Measurements from ENCODE around the gene RNLS. TPM values are rescaled to one million over a fixed set of nuclear protein-coding genes. Genes with fewer than 3 reads are reported as not detected.

Gene RNLS
- 2.2 and 7.1 TPM in 2 replicates for total RNA-seq

DNA sequence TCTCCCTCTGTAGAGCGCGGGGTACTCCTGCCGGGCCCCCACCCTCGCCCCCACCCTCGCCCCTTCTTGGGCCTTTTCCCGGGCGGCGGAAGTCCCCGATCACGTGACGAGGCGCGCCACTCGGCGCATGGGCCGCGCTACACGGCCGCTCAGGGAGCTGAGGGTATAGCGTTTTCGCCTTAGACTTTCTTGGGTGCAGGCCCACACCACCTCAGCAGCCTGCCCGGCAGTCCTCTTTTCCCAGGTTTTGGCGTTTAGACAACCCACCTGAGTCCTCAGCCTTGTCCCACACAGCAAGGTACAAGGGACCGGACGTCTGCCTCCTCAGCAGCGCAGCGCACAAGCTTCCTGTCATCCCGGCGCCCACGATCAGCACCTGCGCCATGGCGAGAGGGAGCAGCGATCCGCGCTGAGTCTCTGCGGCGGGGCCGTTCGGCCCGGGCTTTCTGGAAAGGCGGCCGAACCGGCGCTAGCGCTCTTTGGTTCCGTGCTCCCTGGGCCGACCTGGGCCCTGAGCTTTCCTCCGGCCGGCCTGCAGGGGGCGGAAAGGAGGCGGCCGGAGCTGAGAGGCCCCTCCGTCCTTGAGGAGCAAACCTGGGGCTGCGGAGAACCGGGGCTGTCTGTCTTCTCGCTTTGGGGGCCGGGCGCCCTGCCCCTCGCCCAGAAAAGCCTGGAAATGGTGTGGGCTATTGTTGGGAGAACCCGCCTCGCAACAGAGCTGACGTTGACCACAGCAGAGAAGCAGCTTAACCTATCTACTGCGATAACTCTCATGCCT, at the start of gene RNLS:
TSS of gene RNLS (minus strand) at position 513 of the 778 bp plus-strand sequence.
- DNase-seq (ENCODE audit: low read depth, low spot score): no peak

DNA sequence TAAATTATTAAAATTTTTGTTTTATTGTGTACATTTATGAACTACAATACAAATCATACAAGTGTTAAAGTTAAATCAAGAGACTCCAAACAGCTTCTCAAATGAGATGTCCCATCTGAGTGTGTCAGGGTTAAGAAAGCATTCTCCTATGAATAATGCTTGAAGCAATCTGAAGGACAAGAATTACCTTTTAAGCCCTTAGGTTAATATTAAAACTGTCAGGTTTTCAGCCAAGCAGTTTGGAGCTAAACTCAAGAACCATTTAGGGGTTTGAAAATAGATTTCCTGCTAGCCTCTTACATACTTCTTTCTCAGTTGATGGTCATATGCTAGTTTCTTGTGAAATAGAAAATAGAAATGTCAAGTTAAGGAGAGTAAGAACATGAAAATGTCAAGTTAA, 41.7 kb upstream of the RNLS start:
- no peak for DNase-seq (ENCODE audit: low read depth, low spot score)

DNA sequence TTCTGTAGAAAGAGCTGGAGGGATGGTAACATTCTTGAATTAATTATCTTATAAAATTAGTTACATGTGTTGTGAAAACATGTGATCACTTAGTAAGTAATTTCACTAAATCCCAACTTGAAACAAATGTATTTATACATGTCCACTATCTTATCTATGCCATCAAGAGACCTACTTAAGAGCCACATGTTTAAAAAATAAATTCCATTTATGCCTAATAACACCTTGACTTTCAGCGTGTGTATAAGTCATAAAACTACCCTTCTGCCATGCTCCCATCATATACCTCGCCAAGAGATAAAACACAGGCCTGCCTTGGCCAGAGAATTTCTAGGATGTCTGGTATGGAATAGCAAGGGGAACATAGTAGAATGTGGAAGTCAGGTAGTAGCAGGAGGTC, 40.7 kb upstream of the RNLS start:
- DNase-seq (ENCODE audit: low read depth, low spot score): no peak

DNA sequence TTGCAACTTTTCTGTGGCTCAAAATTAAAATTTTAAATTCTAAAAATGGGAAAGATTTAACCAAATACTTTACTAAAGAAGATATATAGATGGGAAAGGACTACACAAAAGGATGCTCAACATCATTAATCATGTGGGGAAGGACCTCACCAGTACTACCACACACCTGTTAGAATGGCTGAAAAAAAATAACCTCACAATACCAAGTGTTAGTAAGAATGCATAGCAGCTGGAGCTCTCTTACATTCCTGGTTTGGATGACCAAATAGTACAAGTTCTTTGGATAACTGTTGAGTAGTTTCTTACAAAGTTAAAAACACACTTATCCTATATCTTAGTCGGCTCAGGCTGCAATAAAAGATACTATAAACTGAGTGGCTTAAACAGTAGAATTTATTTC, 37.3 kb upstream of the RNLS start:
- no peak for DNase-seq (ENCODE audit: low read depth, low spot score)

DNA sequence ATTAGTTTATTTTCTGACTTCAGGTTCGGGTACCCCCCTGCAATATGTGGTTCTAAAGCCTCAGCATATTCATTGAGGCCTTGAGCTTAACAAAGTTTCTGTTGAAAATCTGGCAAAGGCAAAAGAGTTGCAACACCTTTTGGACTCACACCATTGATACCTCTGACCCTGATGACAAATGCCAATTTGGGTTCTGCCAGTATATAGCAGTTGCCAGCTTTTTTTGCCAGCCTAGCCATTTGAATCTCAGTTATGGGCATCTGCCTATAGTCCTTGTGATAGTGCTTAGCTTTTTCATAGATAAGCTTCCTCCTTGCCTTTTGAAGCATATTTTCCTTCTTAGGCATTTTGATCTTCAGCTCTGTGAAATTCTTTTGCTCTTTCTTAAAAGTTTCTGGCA, 35.4 kb upstream of the RNLS start:
- DNase-seq (ENCODE audit: low read depth, low spot score): no peak

DNA sequence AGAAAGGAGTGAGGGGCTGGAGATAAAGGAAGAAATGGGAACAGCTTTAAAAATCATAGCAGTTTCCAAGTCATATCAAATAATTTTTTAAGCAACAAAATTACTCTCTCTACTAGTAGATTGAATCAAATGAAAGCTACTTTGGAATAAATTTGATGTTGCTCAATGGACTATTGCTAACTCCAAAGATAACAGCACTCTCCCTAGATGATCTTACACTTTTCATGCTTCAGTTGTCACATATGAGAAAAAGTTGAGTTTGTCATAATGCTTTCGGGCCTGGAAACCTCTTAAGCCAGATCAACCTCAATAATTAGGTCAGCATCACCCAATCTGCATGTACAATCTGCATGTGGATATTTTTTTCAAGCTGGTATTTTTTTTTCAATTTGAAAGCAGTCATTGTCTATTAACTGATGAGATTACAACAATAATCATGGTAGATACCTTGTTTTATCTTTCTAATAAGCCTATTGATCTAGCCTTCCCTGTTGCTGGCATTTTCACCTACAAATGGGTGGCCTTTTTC, 34.7 kb upstream of the RNLS start:
- DNase-seq (ENCODE audit: low read depth, low spot score): no peak

DNA sequence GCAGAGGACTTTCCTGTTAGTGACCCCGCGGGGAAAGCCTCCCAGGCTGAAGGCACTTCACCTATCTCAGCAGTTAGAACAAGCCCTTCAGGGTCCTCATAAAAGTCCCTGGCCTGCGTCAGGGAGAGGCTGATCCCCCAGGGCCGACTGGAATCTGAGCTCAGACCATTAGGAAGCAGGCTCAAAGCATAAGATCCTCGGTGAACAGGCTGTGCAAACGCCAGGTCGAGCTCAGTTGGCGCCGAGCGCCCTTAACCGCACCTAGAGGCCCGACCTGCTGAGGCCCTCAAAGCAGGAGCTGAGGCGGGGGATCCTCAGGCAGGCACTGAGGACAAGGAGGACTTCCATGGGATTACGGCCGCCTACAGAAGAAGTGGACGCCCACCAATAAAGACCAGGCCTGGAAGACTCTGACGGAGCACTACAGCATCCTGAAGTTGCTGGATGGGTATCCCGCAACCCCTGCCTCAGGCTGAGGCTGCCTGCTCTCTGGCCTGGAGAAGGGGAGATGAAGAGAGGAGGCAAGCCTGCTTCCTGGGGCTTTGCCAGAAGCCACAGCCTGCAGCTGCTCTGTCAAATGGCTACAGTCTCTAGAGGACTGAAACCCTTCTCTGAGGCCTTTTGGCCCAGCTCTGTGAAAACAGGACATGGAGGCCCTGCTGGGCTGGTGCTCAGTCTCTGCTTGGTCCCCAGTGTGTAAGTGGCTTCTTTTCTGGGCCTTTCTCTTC, 33.3 kb upstream of the RNLS start:
- DNase-seq (ENCODE audit: low read depth, low spot score): no peak

DNA sequence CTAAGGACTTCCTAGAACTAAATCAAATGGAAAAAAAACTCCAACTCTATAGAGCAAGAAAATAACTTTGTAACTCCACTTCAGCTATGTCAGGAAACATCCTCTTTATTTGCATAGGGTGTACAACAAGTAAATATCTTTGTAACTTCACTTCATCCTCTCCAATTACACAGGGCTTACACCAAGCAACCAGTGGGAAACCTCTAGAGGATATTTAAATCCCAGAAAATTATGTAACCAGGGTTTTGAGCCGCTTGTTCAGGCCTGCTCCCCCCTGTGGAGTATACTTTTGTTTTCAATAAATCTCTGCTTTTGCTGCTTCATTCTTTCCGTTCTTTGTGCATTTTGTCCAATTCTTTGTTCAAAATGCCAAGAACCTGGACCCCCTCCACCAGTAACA, 25.7 kb upstream of the RNLS start:
- no peak for DNase-seq (ENCODE audit: low read depth, low spot score)

DNA sequence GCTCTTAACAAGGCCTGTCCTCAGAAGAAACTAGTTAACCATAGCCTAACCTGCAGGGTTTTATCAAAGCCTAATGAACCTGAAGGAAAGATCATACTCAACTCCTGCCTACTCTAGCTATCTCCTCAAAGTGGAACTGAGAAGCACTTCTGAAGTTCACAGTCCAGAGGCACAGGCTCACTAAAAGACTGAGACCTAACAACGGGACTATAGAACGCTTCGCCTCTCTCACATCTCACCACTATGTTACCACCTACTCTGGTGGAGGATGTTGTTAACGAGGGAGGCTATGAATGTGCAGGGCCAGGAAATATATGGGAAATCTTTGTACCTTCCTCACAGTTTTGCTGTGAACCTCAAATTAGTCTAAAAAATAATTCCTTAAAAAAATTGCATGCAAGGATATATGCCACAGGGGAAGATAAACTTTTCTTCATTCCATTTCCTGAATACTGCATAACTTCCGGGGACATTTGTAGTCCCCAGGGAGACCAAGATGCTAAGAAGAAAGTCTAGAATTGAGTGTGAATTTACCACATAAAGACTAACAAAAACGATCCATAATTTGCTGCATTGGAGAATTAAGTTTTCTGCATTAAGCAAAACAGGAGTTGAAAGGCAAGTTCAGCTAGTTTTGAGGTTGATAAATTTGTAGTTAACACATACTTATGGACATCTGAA, 25.1 kb upstream of the RNLS start:
- no peak for DNase-seq (ENCODE audit: low read depth, low spot score)

DNA sequence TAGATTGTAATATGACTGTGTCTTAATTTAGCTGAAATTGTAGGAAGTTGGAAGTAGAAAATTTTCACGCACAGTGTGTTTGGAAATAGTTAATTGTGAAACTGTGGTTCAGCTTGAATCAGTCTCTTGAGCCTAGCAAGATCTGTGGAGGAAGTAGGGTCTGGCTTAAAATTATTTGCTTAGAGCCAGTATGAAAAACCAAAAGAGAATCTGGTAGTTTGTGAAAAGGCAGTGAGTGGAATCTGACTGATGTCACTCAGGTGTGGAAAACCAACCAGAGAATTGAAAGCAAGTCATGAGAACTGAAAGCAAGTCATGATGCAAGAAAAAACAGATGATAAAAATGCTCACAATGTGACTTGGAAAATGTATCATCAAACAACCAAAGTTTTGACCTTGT, 14.9 kb upstream of the RNLS start:
- DNase-seq (ENCODE audit: low read depth, low spot score): no peak

DNA sequence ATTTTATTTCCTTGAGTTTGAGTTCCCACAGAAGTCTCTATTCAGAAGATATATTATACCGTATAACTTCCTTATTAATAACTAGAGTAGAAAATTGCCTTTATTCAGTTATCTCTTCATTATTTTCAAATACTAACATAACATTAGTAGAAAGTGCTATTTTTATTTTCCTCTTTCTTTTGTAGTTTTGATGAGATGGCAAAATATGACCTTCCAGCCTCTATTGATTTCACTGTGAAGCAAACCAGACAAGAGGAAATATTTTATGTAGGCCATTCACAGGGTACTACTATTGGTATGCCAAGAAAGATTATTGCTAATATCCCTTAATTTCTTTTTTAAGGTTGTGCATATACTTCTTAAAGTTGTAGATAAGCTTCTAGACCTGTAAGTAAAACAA, 11.4 kb upstream of the RNLS start:
- no peak for DNase-seq (ENCODE audit: low read depth, low spot score)

DNA sequence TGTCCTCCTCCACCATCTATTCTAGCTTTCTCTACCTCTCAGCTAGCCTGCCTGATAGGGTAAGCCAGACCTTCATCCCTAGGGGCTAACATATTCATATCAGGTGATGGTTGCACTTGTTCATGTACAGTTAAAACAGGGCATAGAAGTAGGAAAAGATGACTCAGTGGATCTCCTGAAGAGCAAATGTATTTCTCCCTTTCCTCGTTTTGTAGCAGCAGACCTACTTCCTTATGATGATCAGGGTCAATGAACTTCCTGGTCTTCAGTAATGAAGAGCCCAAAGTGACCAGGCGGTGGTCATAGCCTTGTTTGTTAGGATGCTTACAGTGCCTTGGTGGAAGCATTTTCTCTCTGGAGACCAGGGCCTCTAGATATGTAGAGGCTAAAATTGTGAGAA, 9.8 kb upstream of the RNLS start:
- no peak for DNase-seq (ENCODE audit: low read depth, low spot score)

DNA sequence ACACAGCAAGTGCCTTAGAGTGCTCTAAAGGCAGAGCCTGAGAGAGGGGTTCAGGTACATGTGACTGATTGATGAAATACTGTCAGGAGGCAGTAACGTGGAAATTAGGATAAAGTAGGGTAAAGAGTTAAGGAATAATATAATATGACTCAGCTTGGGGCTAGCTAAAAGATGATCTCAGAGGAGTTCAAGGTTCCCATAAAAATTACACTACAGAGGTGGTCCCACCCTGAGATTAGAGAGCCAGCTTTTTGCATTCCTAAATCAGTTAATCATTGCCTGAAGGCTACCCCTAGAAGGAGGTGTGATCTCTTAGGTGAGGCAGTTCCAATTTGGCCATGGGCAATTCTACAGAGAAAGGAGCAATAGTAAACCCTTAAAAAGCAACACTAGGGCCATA, 9.3 kb upstream of the RNLS start:
- DNase-seq (ENCODE audit: low read depth, low spot score): no peak

DNA sequence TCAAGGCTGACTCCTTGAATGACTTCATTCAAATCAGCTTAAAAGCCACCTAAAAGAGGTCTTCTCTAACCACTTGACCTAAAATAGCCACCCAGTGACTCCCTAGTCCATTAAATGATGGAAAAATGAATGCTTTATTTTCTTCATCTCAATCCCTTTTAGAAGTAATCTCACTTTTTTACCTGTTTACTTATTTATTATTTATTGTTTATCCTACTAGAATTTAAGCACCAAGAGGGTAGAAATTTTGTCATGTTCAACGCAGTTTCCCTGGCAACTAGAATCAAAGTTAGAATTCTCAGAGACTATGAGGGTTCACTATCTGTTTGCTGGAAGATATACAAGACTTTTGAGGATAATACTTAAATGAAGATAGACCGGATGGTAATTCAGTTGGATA, 3.3 kb upstream of the RNLS start, which contains the start of gene LIPJ:
TSS of gene LIPJ (plus strand) at position 301 of the 400 bp plus-strand sequence. CDS start 3,926 bp downstream, outside the sequence.
- DNase-seq (ENCODE audit: low read depth, low spot score): no peak

DNA sequence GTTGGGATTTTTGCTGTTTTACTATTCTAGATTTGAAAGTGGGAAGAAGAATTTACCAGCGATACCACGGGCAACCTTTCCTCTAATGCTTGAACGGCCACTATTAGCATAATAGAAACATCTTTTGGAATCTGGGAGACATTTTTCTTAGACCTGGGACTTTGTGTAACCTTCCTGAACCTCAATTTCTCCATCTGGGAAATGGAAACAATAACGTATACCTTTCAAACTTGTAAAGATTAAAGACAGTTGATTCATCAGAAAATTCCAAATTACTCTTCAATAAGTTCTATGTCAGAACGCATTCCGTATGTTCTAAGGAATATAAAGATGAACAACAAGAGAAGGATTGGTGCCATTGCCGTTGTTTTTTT, 453 bp upstream of the RNLS start:
- no peak for DNase-seq (ENCODE audit: low read depth, low spot score)

DNA sequence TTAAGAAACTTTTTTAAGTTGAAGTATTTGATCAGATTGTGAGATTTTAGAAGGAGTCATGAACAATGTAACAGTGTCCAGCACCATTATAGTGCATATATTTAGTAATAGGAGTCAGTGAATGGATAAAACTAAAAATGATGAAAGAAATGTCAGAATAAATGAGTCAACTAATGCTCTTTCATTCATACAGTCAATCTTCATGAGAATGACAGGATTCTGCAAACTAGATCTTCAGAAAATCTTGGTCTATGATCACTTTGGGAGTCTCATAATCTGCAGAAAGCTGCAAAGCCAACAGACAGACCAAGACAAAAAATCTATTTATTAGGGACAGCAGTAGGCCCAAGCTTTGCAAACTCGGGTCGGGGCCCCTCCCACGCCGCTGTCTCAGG, 710 bp downstream of the RNLS start:
- DNase-seq (ENCODE audit: low read depth, low spot score): no peak

DNA sequence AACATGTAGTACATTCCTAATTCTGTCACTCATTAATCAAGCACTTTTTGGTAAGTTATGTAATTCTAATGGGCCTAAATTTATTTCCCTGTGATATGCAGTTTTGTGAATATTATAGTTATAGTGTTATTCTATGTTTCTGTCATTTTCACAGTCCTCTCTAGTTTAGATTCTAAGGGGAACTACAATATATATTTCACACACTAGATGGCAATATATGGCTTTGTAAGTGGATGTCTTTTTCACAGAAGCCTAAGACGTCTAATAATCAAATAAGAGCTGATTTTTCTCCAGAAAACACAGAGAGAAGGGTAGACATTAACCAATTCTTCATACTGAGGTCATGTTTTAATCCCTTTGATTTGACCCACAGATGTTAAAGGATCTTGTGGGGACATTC, 18.0 kb downstream of the RNLS start:
- no peak for DNase-seq (ENCODE audit: low read depth, low spot score)

DNA sequence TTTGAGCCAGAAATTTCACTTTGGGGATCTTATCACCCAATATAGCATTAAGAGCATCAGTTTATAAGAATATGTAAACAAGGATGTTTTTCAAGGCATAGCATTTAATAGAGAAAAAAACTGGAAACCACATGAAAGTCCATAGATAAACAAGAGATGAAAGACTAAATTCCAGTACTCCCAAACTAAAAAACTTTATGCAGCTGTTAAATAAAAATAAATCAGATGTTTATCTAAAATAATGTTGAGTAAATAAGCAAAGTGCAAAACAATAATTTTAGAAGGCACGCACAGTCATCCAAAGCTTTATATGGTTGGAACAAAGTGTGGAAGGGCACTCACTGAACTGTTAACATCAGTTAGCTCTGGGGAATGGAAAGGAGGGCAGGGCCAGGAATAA, 21.0 kb downstream of the RNLS start:
- DNase-seq (ENCODE audit: low read depth, low spot score): no peak

DNA sequence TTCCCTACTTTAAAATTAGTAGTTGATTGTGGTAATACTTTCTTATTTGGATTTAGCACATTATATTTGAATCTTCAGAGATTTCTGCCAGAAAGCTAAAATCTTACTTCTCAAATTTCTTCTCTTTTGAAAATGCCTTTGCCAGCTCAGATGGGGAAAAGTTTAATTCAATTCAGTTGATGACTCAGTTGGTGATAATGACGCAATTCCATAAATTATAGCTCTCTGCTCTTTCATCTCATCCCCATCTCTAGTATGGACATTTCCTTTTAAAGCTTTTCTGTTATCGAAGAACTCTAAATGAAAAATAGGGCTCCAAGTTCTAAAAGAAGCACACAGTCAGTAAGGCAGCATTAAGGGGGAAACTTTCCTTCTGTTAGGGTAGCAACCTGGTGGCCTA, 25.5 kb downstream of the RNLS start:
- no peak for DNase-seq (ENCODE audit: low read depth, low spot score)

DNA sequence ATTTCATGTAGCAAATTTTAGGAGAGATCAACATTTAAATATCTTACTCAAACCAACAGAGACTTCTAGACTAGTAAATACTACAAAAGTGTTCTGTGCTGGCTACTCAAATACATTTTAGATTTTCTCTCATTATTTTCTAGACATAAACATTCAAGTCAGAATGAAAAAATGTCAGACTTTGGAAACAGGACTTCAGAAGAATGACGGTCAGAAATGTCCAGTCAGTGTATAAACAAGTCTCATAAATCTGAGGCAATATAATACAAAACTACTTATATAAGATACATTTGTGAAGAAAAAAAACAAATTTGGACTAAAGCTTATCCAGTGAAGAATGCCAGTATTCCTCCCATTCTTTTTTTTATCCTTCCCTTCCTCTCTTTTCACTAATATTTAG, 25.9 kb downstream of the RNLS start:
- no peak for DNase-seq (ENCODE audit: low read depth, low spot score)

DNA sequence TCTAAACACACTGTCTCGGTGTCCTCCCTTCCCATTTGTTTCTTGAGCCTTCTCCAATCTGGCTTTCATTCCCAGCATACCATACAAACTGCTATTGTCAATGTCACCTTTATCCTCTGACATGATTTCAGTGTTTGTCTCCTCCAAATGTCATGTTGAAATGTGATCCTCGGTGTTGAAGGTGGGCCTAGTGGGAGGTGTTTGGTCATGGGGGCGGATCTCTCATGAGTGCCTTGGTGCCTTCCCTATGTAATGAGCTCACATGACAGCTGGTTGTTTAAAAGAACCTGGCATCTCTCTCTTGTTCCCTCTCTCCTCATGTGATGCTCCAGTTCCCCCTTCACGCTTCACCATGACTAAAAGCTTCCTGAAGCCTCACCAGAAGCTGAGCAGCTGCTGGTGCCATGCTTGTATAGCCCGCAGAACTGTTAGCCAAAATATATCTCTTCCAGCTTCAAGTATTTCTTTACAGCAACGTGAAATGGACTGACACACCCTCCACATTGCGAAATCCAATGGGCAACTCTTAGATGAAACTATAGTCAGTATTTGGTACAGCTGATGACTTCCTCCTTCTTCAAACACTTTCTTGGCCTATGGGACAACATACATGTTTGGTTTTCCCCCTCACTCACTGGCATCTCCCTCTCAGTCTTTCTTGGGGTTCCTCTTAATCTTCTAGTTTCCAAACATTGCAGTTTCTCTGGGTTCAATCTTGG, 27.8 kb downstream of the RNLS start:
- DNase-seq (ENCODE audit: low read depth, low spot score): no peak
